Ascending aorta (tissue), 2 donors: Measurements from ENCODE around the gene GLOD4. TPM values are rescaled to one million over a fixed set of nuclear protein-coding genes. Genes with fewer than 3 reads are reported as not detected.

Experiments used
- DNase-seq, 2 donors: peaks; one replicate each; pipeline ENCODE4 v3.0.0-alpha.2; 2019; ENCODE audit warnings: low spot score in 2 of 2
- H3K27ac ChIP-seq, 2 donors: fragments of 200-600 bp; sonication (generic); one replicate each; pipeline ENCODE4 v1.5.1; 2016 to 2017; ENCODE audit warnings: mild to moderate bottlenecking in 1 of 2
- H3K27me3 ChIP-seq: fragments of 200-600 bp; sonication (generic); one replicate; pipeline ENCODE4 v1.5.1; 2017
- H3K36me3 ChIP-seq, 2 donors: fragments of 200-600 bp; sonication (generic); one replicate each; pipeline ENCODE4 v1.5.1; 2016
- H3K4me1 ChIP-seq, 2 donors: fragments of 200-600 bp; sonication (generic); one replicate each; pipeline ENCODE4 v1.5.1; 2016 to 2017; ENCODE audit warnings: mild to moderate bottlenecking in 1 of 2
- H3K4me3 ChIP-seq, 2 donors: fragments of 200-600 bp; sonication (generic); one replicate each; pipeline ENCODE4 v1.5.1; 2016 to 2017; ENCODE audit warnings: mild to moderate bottlenecking in 1 of 2
- H3K9me3 ChIP-seq, 2 donors: fragments of 200-600 bp; sonication (generic); one replicate each; pipeline ENCODE4 v1.5.1; 2016
- CTCF ChIP-seq, 3 experiments: fragments of 200-600 bp in 2 of 3; fragments of 450-650 bp in 1 of 3; sonication (generic) in 2 of 3; IDR thresholded peaks; one replicate each; pipeline ENCODE4 v1.5.1; 2016 to 2019; ENCODE audit warnings: antibody characterized with exemption in 3 of 3, mild to moderate bottlenecking in 1 of 3, moderate library complexity in 1 of 3
- intact Hi-C: fragments of 100-400 bp; cut with DNase I; formaldehyde crosslinking; loops from one replicate; pipeline ENCODE4 v1.15.1; 2023
- total RNA-seq: library from RNA; depleted of rRNA; stranded (reverse); fragments of >200 nt; gene quantifications from one replicate; pipeline ENCODE4 v1.1.0, GENCODE V29; 2016

The GLOD4 gene
- total RNA-seq, 1 donor from 2014 or later: 148 TPM

DNA sequence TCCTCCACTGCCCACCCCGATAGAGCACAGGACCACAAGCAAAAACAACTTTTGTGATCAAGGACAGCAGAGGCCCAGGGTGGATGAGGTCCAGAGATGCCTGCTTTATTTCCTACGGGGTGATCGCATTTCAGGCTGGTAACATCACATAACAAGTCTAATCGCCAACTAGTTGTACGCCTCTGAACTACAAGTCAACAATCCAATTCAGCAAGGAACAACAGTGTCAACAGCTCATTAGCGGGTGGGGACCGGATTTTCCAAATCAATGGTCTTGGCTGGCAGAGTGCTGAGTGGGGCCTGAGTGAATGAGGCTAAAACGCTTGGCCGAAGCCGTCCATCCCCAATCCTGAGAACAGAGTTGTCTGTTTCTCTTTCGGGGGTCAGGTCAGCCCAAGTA is 17.2 kb upstream of the GLOD4 start:
- Histone ChIP-seq H3K4me3 (no peak overlapping the region), H3K27me3 (no peaks in the 10 kb centered on the region), H3K9me3 (no peaks in the 10 kb centered on the region), H3K4me1 (peaks cover 0 to 7% of the 10 kb centered on the region in 2 donors), H3K36me3 (no peaks in the 10 kb centered on the region), H3K27ac (no peak overlapping the region)
- DNase-seq: no peak
- intact Hi-C loops: loop anchor here (5.0 kb wide), 1 partner anchor 258 kb away; no protein-coding TSS in a partner anchor
- TF ChIP-seq CTCF (IDR thresholded peaks at IDR 0.05): no peak

GRCh38 chr17:798246-798645 is 16.2 kb upstream of the GLOD4 start:
- no peak for TF ChIP-seq CTCF (IDR thresholded peaks at IDR 0.05)
- Histone ChIP-seq H3K27ac (no peak overlapping the region), H3K36me3 (no peaks in the 10 kb centered on the region), H3K27me3 (no peaks in the 10 kb centered on the region), H3K9me3 (no peaks in the 10 kb centered on the region), H3K4me1 (peaks cover 0 to 7% of the 10 kb centered on the region in 2 donors), H3K4me3 (no peak overlapping the region)
- DNase-seq: no peak
- intact Hi-C loops: loop anchor here (5.0 kb wide), 1 partner anchor 259 kb away; no protein-coding TSS in a partner anchor

DNA sequence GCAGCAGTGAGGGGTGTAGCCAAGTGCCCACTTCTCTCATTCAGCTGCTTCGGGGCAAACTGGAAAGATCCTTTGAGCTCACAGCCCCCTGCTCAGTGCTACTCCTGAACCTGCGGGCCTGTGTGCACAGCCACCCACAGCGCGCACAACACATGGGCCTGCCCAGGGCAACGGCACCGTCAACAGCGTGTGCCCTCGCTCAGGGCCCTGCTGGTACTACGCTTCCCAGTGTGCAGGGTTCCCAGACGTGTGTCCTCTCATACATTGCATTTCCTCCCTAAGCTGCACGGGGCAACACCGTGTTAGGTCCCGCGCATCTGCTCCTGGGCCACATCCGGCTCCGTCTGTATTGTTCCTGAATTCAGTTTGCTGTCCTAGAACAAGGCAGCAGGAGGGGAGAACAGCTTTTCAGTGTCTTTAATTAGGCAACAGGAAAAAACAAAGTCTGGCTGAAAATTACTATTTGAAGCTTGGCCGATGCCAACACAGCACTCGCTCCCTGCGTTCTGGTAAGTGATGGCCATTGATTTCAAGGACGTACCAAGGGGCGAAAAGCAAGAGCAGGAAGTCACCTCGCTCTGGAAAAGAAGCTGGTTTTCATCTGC is 15.3 kb upstream of the GLOD4 start:
- H3K27ac ChIP-seq: no peak overlapping the region
- H3K36me3 ChIP-seq: peaks cover 5 to 6% of the 10 kb centered on the region in 2 donors
- DNase-seq: no peak
- H3K4me3 ChIP-seq: no peak overlapping the region
- H3K4me1 ChIP-seq: peaks cover 0 to 7% of the 10 kb centered on the region in 2 donors
- H3K9me3 ChIP-seq: no peaks in the 10 kb centered on the region
- intact Hi-C loops: loop anchor here (5.0 kb wide), 1 partner anchor 260 kb away; no protein-coding TSS in a partner anchor
- no peak for TF ChIP-seq CTCF (IDR thresholded peaks at IDR 0.05)
- H3K27me3 ChIP-seq: no peaks in the 10 kb centered on the region

DNA sequence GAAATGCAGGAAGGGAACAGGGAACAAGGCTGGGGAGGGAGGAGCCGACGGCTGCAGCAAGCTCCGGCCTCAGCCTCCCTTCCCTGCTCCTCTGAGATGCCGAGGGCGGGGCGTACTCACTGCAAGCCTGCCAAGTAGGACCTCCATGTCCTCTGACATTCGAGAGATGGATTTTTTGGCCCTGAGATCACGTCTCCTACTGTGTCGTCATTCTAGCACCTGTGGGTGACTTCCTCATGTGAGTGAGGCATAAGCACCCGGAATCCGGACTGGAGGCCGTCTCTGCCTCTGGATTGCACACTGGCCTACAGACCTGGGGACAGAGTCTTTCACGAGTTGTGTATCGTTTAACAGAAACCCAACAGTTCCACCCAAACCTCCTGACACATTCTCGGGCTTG is 14.5 kb upstream of the GLOD4 start:
- TF ChIP-seq CTCF (IDR thresholded peaks at IDR 0.05): no peak

GRCh38 chr17:795721-796120 is 13.6 kb upstream of the GLOD4 start:
- Histone ChIP-seq H3K4me1 (peaks cover 0 to 7% of the 10 kb centered on the region in 2 donors), H3K27ac (peak overlapping the region; percentile 8 to 35), H3K4me3 (no peak overlapping the region), H3K36me3 (peaks cover 6 to 14% of the 10 kb centered on the region in 2 donors), H3K9me3 (no peaks in the 10 kb centered on the region), H3K27me3 (no peaks in the 10 kb centered on the region)
- TF ChIP-seq CTCF (IDR thresholded peaks at IDR 0.05): no peak
- intact Hi-C loops: loop anchor here (5.0 kb wide), 1 partner anchor 262 kb away; no protein-coding TSS in a partner anchor
- DNase-seq: no peak

More for the DNA sequence above, 14.5 kb upstream of the GLOD4 start:
- Histone ChIP-seq H3K36me3 (peaks cover 6 to 13% of the 10 kb centered on the region in 2 donors), H3K4me1 (peaks cover 0 to 7% of the 10 kb centered on the region in 2 donors), H3K27ac (no peak overlapping the region), H3K27me3 (no peaks in the 10 kb centered on the region), H3K4me3 (no peak overlapping the region), H3K9me3 (no peaks in the 10 kb centered on the region)
- no peak for DNase-seq
- intact Hi-C loops: loop anchor here (5.0 kb wide), 1 partner anchor 261 kb away; no protein-coding TSS in a partner anchor
